ENCODE data around the gene ELMO1.

The ELMO1 gene

GRCh38 chr7:37290731-37291130, 157.9 kb downstream of the ELMO1 start:
- no peak for DNase-seq

GRCh38 chr7:37289781-37290180, 158.9 kb downstream of the ELMO1 start:
- DNase-seq = no peak

GRCh38 chr7:37289367-37289766, 159.3 kb downstream of the ELMO1 start:
- no peak for DNase-seq

GRCh38 chr7:37287131-37287855, 161.4 kb downstream of the ELMO1 start:
- DNase-seq = peak; percentile 44

GRCh38 chr7:37286454-37286832, 162.2 kb downstream of the ELMO1 start:
- no peak for DNase-seq

GRCh38 chr7:37285706-37286453, 162.8 kb downstream of the ELMO1 start:
- DNase-seq = no peak

- DNase-seq = no peak
Measured at GRCh38 chr7:37284805-37285231, 163.8 kb downstream of the ELMO1 start.

- DNase-seq = no peak
Measured at GRCh38 chr7:37284285-37284684, 164.4 kb downstream of the ELMO1 start.

- no peak for DNase-seq
Measured at GRCh38 chr7:37283716-37284115, 164.9 kb downstream of the ELMO1 start.

GRCh38 chr7:37282927-37283326, 165.7 kb downstream of the ELMO1 start:
- DNase-seq = no peak

GRCh38 chr7:37282093-37282444, 166.6 kb downstream of the ELMO1 start:
- DNase-seq = no peak

- no peak for DNase-seq
Measured at GRCh38 chr7:37281368-37282092, 167.1 kb downstream of the ELMO1 start.

GRCh38 chr7:37277513-37277912, 171.2 kb downstream of the ELMO1 start:
- DNase-seq = no peak

- DNase-seq = no peak
Measured at GRCh38 chr7:37275078-37275710, 173.5 kb downstream of the ELMO1 start.

GRCh38 chr7:37273891-37274290, 174.8 kb downstream of the ELMO1 start:
- no peak for DNase-seq

- no peak for DNase-seq
Measured at GRCh38 chr7:37269711-37270508, 178.8 kb downstream of the ELMO1 start.

GRCh38 chr7:37267251-37267650, 181.4 kb downstream of the ELMO1 start:
- no peak for DNase-seq

GRCh38 chr7:37265876-37266275, 182.8 kb downstream of the ELMO1 start:
- no peak for DNase-seq

- DNase-seq = no peak
Measured at GRCh38 chr7:37265006-37265405, 183.7 kb downstream of the ELMO1 start.

- DNase-seq = no peak
Measured at GRCh38 chr7:37262181-37262580, 186.5 kb downstream of the ELMO1 start.

GRCh38 chr7:37259319-37259821, 189.3 kb downstream of the ELMO1 start:
- no peak for DNase-seq

- DNase-seq = no peak
Measured at GRCh38 chr7:37256631-37257030, 192.0 kb downstream of the ELMO1 start.
